Activated CD8-positive, alpha-beta memory T cell treated with anti-CD3 and anti-CD28 coated beads, Interleukin-2, amount 50 U/mL, for 4 hours (primary cell): Measurements from ENCODE around the gene AMOT.

Experiments used
- DNase-seq: peaks from one replicate; pipeline ENCODE4 v3.0.0-alpha.2; 2020

The AMOT gene

DNA sequence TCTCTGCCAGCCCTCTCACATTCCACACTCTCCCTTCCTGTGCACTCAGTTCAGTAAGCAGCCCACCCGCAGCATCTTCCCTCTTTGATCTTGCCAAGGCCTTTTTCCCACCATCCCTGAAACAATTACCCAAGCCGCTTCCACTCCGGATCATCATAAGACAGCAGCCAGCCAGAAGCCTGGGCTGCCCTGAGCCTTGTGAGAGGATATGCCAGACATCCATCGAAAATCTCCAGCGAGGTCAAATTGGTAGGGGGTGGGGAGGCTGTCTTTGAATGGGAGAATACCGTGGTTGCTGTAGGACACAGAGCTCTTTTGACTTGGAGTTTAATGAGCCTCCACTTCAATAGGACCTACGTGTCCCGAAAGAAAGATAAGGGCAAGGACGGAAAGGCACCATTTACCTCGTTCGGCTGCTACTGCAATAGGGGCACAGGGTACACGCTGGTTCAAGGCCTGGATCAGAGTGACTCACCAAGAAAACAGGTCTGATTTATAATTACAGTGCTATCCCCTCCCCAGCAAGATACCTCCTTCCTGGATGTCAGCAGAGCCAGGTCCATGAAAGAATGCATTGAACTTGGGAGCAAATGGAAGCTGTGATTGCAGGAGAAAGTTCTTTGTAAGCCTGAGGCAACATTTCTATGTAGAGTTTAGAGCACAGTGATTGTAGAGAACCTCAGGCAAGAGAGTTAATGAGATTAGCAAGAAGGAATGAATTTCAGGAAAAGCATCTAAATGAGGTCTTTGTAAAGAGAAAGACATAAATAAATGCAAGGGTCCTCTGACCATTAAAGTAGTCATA lies 39.5 kb downstream of the AMOT start:
- DNase-seq = no peak

DNA sequence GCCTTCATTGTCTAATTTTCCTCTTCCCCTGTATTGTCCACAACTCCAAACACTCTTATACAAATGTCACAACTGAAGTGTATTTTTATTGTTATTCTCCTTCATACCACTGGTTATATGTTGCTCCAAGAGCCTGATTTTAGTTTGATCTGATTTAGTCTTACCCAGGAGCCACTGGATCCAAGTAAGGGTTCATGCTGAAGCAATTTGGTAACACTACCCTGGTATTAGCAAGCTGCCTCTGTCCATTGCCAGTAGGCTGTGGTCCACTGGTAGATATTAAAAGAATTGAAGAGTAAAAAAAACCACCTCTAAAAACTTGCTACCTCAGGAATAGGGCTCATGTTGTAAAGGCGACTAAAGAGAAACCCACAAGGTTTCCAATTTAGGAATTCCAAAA lies 41.2 kb downstream of the AMOT start:
- no peak for DNase-seq

DNA sequence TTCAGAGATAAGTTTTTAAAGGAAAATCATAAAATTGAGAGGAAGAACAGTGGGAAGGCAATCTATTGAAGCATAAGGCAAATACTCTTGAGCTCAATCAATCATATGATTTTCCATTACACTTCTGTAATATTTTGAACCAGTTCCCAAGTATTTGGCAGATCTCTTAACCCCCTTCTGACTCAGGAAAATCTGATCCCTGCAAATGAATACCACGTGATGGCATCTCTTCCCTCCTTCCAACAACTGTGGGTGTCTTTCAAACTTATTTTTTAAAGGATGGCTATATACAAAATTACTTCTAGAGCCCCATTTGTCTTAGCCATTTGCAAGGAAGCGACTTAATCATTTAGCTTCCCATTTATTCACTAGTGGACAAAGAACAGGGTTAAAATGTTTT lies 41.9 kb downstream of the AMOT start:
- no peak for DNase-seq

DNA sequence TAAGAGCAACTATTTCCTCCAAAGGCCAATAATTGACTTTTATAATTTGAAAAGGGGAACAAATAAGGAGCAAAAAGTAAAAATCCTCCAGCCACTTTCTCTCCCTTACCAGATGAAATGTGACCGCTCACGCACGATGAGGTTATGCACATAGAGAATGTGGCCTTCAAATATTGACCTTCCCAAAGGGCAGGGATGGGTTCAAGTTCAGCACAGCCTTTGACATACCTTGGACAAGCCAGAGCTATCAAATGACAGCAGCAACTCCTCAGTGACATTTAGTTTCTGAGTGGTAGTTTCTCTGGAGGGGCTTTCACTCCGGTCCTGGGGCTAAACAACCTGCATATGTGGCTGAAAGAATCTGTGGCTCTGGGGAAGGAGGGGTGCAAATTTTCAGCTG lies 50.7 kb downstream of the AMOT start:
- no peak for DNase-seq

DNA sequence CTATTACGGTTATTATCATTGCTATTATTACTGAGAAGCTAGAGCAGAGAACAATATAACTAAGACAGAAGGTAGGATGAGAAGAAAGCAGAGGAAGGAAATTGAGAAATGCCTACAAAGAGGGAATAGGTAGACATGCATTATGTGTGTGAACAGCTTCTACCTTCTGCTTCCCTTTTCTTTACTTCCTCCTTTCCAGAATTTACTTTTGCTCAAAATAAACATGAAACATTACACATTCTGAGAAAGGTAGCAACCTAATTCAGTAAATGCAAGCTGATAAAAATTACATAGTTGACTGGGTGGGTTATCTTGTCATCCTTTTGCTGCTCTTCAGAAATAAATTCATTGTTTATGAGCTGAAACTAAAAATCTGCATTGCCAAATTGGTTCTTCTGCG lies 54.6 kb downstream of the AMOT start:
- DNase-seq = no peak

DNA sequence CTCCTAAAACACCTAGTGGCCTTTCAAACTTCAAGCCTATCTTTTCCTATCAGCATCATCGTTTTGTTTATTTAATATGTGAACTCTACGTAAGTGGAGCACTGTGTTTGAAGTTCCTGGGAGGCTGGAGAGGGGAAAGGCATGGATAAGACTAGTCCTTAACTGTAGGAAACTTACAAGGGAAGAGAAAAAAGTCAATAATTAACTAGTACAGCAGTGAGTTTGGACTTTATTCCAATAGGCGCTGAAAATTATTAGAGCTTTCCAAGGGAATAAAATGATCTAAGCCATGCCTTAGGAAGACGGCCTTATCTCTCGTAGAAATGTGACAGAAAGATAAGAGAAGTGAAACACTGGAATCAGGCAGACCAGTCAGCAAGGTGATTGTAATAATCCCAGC lies 55.3 kb downstream of the AMOT start:
- DNase-seq = no peak

DNA sequence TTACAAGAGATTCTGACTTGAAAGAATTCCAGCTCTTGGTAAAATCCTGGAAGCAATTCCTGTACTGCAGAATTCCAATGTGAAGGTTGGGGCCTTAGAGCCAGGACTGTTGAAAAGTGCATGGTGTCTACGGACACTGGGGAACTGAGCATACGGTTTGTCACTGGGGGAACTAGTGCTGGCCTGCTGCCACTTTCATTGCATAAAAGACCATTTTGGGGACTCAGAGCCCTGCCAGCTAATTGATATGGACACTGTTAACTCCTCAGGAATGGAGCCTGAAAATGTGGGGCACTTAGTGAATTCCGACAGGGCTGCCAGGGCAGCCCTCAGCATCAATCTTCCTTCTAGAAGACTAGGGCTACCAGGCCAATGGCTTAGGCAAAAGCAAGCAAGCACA lies 55.9 kb downstream of the AMOT start:
- no peak for DNase-seq

DNA sequence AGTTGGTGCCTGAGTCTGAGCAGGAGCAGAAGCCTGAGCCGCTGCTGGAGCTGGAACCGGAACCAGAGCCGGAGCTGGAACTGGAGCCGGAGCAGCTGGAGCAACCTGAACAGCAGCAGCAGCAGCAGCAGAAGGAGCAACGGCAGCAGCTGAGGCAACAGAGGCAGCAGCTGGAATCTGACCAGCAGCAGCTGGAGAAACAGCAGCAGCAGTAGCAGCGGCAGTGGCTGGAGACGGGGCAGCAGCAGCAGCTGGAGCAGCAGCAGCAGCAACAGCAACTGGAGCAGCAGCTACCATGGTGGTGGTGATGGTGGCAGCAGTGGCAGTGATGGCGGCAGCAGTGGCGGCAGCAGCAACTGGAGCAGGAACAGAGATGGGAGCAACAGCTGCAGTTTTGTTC lies 61.5 kb downstream of the AMOT start:
- DNase-seq = no peak

DNA sequence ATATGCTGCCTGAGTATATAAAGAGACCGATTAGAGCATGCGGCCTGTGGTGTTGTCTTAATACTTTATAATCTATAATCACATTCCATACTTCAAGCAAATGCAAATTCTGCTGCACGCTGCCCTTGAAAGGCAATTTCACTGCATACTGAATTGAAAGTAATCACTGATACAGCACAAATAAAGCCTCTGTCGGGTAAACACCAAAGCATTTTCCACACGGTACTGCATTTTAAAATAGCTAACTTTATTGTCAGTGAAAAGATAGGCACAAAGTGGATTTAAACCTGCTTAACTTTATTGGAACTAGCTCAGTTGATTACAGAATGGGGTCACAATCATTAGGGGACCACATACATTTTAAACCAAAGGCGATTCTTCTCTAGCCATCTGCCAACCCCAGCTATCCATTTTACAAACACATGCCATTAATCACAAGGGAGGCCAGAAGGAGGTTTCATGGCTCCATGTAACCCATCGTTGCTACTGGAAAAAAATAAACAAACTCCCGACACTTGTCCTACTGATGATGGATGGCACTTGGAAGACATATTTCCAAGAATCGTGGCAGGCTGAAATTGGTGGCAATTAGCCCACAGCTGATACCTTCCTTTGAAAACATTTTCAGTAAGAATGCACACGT lies 65.9 kb downstream of the AMOT start:
- no peak for DNase-seq

DNA sequence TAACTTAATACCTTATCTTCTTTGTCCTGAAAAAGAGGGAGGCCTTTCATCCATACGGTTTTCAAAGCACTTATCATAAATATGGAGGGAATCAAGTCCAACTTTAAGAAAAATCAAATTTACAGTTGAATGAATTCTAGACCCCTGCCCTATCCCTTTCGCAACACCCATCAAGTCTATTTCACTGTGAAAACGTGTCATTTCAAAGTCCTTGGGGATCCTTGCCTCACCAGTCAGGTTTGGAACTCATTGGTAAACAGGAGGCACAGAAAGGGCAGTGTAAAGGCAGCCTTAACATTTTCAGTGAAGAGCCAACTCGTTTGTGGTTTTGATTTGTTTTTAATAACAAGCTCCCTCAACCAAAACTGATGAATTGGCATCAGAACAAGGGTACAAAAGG lies 66.5 kb downstream of the AMOT start:
- no peak for DNase-seq

DNA sequence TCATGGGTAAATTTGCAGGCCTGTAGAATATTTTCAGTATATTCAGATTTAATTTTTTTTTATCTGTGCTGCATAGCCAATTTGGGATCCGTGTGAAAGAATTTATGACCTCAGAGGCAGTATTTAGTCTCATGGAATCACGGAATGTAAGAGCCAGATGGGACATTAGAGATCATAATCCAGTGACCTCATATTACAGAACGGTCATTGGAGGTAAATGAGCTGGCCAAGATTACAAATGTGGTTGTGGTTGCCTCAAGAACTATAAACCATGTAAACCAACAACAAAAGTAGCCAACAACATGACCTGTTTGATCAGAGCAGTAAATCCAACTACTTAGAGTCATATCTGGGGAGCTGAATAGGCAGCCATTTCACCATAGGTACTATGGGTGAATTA lies 71.6 kb downstream of the AMOT start:
- DNase-seq = no peak

DNA sequence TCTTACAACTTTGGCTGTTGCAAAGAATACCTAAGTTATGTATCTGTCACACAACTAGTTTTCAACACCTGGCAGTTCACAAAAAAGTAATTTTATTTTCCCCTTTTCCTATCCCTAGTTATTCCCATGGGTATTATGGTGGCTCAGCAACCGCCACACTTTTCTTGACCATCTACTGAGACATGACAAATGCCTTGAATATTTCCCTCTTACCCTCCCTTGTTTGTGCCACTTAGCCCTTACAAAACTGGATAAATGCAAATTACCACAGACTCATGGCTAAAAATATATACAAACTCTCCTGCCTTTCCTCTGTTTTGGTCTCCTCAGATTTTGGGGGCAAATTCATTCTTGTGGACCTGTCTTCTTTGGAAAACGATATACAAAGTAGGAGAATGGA lies 72.1 kb downstream of the AMOT start:
- DNase-seq = no peak

DNA sequence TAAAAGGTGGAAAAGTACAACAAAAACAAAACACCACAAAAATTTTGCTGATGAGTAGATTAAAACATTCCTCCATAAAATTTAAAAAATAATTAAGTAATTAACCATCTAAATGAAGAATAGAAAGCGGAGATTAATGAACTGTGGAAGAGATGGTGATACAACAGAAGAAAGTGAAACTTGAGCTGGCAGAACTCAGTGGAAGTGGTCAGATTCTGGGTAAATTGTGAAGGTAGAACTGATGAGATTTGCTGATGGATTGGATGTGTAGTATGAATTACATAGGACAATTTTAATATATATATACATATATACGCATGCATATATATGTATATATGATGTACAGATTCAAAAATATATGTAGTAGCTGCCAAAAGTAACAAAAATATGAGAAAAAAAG lies 73.9 kb downstream of the AMOT start:
- no peak for DNase-seq

DNA sequence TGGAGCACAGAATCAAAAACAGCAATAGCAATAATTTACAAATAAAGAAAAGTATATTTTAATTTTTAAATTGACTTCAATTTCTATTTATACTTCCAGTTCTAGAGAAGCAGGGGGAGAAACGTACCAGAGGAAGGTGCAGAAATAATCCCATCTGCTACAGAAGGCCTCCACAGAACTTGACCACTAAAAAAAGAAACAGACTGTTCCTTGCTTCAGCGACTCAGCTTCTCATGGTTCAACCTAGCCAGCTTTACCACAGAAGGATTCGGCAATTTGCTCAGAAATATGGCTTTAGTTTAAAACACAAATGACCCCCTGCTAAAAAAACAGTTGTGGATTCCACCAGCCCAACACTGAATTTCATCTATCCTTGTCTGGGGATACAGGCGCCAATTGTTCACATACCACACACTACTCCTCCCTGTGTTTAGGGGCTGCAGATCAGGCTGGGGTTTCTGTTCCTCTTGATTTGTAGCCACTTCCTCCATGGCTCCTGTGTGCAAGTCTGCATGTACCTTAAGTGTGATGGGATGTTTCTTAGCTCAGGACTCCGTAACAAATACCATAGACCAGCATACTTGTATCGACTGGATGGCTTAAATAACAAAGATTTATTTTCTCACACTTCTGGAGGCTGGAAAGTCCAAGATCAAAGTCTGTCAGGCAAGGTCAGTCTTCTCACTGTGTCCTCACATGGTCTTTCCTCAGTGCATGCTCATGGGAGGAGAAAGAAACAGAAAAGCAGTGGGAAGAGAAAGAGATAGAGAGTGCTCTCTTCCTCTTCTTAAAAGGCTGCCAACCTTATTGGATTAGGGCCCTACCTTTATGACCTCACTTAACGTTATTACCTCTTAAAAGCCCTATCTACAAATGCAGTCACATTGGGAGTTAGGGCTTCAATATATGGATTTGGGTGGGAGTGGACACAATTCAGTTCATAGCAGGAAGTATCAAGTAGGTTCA lies 79.1 kb downstream of the AMOT start:
- no peak for DNase-seq

DNA sequence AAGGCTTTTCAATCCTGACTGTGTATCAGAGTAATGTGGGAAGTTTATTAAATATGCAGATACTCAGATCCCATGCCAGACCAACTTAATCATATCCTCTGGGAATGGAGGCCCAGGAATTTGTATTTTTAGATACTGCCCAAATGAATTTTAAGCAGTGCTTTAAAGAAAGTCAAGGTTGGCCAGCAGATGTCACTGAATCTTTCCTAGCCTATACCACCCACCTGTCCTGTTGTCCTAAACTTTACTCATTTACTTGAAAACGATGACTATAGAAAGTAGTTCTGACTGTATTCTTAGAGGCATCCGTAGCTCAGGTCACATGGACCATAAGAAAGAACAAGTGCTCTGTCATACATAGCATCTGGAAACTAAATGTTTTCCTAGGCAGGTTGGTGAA lies 79.9 kb downstream of the AMOT start:
- no peak for DNase-seq

DNA sequence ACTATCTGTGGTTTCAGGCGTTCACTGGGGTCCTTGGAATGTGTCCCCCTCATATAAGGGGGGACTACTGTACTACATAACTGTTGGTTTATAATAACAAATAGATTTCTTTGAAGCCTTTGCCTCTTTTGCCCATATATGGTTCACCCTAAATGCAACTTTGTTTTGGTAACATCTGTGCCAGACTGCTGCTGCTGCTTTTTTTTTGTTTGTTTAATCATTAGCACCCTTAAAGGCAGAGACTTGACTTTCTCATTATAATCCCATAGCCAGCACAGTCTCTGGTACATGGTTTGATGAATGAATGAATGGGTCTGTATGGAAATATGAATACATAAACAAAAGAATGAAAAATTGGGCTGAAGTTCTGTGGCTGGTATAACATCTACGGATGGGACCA lies 80.7 kb downstream of the AMOT start:
- no peak for DNase-seq

DNA sequence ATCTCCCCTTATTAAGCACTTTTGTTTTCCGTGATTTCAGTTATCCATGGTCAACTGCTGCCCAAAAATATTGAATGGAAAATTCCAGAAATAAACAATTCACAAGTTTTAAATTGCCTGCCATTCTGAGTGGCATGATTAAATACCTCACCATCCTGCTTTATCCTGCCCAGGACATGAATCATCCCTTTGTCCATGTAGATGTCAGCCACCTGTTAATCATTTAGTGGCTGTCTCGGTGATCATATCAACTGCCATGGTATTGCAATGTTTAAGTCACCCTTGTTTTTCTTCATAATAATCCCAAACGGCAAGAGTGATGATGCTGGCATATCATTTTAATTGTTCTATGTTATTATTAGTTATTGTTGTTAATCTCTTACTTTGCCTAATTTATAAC lies 81.1 kb downstream of the AMOT start:
- no peak for DNase-seq

DNA sequence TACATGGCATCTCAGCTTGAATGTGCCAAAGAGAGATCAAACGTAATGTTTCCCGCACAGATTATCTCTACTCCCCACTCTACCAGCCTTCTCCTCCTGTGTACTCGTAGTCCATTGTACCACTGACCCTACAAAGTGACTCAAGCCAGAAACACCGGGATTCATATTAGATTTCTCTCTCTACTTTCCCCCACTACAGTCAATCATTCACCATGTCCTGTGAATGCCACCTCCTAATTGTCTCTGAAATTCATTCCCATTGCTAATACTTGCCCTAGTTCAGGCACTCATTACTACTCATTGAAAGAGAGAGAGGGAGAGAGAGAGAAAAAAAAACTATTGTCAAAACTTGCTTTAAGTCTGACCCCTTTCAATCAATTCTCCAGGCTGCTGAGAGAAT lies 82.7 kb downstream of the AMOT start:
- DNase-seq = no peak

DNA sequence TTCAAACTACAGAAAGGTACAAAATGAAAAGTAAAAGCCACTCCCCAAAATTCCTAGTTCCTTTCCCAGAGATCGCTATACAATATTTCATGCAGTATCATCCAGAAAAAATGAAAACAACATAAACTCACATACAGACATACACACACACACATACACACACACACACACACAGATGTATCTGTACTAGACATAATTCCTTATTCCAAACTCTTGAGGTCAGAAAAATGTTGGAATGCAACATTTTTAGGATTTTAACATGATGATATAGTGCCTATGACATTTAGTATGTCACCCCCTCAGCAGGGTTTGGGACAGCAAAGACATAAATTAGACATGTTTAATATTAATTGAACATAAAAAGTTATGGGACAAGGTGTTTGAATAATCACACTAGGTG lies 87.5 kb downstream of the AMOT start:
- DNase-seq = no peak

DNA sequence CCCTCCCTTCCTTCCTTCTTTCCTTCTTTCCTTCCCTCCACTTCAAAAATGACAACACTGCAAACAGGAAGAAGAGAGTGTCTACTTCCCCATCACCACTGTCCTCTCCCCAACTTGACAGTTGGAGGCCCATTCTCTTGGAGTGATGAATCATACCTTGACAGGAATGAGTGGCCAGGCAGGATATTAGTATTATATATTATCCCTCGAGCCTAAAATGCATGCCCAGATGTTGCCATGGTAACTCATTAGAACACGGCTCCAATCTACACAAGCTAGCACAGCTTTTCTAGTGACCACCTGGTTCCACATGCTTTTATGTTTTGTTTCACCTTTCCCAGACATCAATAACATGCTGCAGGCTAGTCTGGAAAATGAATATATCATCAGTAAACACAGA lies 89.6 kb downstream of the AMOT start:
- DNase-seq = no peak

DNA sequence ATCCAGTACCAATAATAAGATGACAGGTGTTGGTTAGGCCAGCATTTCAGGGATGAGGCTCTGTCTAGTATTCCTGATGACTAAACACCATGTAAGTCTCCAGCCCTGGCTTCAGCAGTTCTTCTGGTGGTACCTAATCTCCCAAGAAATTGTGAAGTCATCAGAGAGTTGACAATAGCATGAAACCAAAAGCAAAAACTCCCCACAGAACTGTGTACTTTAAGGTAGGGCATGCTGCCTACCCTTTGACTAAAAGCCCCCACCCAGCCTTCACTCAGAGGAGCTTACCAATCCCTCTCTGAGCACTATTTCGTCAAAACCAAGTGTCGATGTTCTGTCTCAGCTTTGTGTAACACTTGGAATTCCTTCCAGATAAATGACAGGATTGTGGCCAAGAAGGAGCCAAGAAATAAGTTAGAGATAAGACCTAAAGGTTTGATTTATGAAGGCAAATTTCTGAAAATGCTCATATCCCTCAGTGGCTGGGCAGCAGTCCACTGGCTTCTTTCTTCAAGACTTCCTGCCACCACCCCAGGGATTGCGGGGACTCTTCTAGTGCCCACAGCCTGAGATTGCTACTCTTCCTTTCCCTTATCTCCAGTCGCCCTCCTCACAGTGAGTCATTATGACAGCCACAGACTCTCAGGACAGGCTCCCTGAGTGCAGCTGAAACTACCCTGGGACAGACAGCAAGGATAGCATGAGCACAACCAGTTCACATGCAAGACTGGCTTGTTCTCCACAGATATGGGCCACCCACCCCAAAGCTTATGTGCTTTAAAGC lies 93.6 kb downstream of the AMOT start:
- DNase-seq = no peak

DNA sequence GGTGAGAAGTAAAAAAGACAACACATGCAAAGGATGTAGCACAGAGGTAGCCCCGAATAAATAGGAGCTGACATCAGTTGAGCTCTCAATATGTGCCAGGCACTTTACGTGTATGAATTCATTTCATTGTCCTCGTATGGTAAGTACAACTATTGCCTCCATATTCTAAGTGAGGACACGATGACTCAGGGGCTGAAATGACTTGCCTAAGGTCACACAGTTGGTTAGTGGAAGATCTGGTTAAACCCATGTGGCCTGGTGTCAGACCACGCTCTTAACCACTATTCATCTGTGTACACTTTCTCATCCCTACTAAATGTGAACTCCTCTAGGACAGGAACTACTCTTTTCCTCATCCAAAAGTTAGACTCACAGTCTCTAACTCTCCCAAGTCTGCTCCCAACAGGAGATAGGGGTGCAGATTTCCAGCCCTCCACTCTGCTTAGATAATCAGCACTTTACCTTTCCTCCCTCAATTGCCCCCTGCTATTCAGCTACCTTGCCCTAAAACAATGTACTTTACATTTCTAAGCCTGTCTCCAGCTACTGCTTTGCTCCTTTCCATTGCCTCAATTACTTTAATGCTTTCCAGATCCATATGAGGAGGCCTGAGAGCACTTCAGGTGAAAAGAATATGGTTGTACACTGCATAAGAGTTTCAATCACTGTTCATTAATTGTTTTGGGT lies 102.1 kb downstream of the AMOT start:
- no peak for DNase-seq
